HG02759 (cell line): ENCODE measurements around the gene RAP1GDS1.
A peak's percentile ranks its signal among the peaks of the same experiment; 100 is the strongest.
"Not testable (repeated sequence)": the region's sequence is repeated elsewhere in the genome, so short reads cannot be mapped to it uniquely, and the experiment has no call there.

Source experiments
- ATAC-seq: cut with Tn5 transposase; IDR thresholded peaks from one replicate; pipeline ENCODE4 v1.9.1; 2021; ENCODE audit warnings: mild to moderate bottlenecking, moderate library complexity; ENCODE audit not compliant: unreplicated experiment

The RAP1GDS1 gene

DNA sequence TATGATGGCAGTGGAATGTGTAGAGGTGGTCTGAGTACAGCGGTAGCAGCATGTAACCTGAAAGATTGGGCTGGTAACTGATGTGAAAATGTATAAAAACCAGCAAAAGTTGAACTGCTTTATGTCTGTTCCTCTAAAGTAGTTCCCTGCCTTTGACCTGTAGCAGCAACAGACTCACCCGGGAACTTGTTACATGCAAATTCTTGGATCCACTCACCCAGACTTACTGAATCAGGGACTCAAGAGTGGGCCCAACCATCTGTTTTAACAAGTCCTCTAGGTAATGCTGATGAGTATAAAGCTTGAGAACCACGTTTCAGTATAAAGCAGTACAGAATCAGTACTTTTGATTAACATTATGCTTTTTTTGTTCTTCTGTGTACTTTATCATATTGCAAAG, 84.7 kb downstream of the RAP1GDS1 start:
- ATAC-seq, result no peak

DNA sequence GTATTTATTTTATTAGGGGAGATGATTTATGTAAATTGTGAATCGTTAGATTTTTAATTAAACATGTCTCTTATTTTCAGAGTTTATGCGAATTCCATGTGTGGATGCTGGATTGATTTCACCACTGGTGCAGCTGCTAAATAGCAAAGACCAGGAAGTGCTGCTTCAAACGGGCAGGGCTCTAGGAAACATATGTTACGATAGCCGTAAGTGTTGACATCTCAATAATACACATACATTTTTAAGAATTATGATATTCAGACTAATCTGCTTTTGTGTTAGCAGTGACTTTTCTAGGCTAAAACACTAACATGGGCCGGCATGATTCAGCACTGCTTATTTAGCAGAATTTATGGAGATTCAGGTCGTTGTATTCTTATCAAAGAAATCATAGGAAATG, 91.2 kb downstream of the RAP1GDS1 start:
- ATAC-seq, result no peak

DNA sequence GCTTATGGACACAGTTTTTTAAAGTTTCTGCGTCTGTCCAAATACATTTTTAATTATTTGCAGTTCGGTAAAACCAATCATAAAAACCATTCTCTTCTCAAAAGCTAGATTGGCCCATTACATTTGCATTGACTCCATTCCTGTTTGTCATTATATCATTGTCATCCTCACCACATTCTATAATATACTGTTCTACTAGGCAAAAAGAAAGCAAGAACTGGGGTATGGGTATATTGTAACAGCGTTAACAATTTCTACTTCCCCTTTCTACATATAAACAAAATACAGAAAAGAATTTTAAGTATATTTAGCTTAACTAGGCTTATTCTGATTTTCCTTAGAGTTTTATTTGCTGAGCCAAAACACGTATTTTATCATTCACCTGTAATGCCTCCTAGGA, 91.8 kb downstream of the RAP1GDS1 start:
- peak; percentile 48 for ATAC-seq

DNA sequence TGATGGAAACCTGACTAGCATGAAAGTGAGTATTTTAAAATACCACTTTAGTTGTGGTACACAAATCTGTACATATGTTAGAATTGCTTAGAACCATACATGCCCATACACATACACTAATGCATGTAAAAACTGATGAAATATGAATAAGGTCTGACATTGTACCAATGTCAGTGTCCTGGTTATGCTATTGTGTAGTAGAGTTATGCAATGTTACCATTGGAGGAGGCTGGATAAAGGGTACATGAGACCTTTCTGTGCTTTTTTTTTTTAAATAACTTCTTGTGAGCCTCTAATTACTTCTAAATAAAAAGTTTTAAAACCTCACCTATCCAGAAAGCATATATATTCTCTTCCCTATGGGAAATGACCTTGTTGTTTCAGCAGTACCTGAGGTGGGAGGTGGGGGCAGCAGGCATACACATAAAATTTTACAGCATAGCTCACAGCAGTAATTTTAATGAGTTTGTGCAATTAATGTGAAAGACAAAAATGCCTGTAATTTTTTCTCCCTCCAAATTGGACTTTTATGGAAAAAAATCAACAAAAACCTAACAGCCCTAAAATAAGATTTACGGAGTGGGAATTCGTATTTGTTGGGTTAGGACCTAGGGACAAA, 97.6 kb downstream of the RAP1GDS1 start:
- ATAC-seq, result no peak

DNA sequence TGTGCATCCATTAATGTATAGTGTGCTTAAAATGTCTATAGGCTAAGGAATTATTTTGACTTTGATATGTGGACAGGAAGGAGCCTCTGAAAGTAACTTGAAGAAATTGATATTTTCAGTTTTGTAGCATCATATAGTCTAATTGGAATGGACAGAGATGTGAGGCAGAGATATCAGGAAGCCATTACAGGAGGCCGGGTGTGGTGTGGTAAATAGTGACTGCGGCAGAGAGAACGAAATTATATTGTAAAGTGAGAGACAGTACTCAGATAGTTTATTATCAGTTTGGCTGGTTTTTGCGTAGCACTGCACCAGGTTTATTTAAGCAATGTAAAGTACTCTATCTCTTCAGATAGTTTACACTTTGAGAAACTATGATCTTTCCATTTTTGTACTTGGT, 98.5 kb downstream of the RAP1GDS1 start:
- no peak for ATAC-seq

DNA sequence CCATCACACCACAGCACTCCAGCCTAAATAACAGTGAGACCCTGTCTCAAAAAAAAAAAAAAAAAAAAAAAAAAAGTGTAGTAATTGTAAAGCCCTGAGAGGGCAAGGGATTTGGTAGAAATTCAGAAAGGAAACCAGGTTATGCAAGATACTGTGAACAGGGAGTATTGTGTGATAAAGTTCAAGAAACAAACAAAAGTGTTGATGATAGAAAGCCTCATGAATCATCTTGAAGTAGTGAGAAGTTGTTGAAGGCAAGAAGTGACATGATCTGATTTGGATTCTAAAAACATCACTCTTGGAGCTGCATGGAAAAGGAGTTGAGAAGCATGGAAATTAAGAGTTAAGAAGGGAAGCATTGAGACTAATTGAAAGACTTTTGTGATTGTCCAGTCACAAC, 102.2 kb downstream of the RAP1GDS1 start:
- no peak for ATAC-seq

DNA sequence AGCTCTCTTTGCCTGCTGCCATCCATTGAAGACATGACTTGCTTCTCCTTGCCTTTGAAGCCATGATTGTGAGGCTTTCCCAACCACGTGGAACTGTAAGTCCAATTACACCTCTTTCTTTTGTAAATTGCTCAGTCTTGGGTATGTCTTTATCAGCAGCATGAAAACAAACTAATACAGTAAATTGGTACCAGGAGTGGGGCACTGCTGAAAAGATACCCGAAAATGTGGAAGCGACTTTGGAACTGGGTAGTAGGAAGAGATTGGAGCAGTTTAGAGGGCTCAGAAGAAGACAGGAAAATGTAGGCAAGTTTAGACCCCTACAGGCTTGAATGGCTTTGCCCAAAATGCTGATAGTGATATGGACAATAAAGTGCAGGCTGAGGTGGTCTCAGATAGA, 105.1 kb downstream of the RAP1GDS1 start:
- ATAC-seq, result not testable (repeated sequence)

DNA sequence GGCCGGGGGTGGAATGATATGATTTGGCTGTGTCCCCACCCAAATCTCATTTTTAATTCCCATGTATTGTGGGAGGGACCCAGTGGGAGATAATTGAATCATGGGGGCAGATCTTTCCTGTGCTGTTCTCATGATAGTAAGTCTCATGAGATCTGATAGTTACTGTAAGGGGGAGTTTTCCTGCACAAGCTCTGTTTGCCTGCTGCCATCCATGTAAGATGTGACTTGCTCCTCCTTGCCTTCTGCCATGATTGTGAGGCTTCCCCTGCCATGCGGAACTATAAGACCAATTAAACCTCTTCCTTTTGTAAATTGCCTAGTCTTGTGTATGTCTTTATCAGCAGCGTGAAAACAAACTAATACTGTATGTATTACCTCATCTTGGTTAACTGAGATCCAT, 106.8 kb downstream of the RAP1GDS1 start:
- not testable (repeated sequence) for ATAC-seq

DNA sequence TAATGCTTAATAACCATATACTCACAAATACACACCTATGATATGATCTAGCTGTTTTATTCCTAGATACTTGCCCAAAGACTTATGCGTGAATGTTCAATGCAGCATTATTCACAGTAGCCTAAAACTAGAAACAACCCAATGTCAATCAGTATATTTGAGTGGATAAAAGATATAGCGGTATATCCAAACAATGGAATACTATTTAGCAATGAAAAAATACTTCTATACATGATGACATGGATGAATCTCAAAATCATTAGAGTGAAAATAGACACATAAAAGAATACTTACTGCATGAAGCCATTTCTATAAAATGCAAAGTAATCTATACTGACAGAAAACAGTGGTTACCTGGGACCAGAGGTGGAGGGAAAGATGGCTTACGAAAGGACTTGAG, 108.1 kb downstream of the RAP1GDS1 start:
- no peak for ATAC-seq

DNA sequence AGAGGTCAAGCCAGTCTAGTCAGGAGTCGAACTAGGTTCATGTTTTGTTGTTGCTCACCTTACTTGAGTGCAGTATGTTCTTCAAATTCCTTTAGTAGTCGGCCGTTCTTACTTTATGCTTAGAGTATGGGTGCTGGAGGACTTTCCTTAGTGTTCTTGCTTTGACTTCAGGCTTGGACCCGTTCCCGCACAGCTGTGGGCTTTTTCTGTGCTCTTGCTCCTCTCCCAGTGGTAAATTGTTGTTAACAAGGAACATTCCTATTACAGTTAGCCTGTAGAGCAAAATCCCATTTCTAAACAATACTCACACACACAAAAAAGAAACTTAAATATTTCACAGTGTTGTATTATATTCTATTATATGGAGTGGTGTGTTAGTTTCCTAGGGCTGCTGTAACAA, 113.5 kb downstream of the RAP1GDS1 start:
- no peak for ATAC-seq

DNA sequence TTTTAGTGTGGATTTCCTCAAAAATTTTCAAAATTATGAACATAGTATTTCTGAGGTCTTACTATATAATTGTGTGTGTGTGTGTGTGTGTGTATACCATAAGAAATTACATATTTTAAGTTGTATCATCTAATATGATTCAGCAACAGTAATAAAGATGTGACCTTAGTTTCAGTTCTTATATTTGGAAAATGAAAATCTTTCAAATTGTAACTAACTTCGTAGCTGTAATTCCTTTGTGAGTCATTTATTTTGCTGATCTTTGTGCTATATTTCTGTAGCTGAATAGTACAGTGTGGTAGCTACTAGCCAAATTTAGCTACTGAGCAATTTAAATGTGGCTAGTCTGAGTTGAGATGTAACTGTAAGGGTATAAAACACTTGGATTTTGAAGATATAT, 116.4 kb downstream of the RAP1GDS1 start:
- ATAC-seq, result no peak

DNA sequence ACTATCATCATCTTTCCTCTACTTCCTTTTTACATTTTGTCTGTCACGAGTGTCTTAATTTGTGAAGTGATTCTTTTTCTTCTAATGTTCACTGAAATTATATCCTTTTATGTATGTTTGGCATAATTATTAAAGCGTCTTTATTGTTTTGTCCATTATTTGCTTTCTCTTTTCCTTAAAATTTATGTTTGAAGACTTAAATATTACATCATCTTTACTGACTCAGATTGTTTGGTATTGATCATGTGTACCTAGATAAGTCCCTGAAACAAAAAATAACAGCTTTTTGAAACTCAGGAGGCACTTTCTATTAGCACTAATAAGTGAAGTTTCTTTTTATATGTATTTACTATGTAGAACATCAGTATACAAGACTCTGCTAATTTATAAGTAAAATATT, 120.1 kb downstream of the RAP1GDS1 start:
- ATAC-seq, result no peak

DNA sequence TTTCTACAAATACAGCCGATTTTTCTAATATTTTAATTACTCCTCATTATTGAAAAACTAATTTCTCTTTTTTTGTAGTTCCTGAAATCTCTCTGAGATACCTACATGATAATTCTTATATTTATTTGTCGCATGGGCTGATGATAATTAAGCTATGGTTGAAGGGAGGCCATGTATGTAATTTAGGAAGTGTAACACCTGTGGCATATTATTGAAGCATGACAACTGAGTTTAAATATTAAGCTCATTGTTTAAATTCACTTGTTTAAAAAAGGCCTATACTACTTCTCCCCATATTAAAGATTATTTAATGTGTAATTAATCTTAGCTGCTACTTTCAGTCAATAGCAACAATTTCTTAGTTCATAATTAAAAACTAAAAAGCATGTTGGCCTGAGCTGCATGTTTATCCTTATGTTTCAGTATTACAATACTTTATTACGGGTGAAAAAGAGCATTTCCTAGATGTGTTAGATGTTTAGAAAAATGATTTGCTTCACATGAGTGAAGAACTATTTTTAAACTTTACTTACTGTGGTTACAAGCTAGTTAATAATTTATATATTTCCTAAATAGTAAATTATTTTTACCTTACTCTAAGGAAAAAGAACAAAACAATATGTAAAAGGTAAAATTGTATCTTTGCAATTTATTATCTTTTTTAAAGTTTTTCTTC, 122.4 kb downstream of the RAP1GDS1 start:
- peak; percentile 83 for ATAC-seq

DNA sequence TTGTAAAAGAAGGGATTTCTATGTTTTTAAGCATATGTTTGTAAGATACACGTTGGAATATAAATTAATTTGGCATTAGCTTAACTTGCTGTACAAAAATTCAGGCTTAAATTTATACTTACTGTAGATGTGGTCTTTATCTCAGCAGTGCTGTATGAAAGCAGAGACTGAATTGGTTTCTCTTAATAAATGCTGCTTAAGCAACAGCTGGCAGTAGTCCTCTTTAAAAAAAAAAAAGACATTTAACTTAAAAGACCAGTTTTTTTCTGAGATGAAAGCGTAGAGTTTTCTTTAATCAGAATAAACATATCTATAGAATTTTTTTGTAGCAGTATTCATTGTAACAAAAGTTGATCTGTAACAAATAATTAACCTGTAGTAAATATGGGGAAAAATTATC, 124.6 kb downstream of the RAP1GDS1 start:
- no peak for ATAC-seq

DNA sequence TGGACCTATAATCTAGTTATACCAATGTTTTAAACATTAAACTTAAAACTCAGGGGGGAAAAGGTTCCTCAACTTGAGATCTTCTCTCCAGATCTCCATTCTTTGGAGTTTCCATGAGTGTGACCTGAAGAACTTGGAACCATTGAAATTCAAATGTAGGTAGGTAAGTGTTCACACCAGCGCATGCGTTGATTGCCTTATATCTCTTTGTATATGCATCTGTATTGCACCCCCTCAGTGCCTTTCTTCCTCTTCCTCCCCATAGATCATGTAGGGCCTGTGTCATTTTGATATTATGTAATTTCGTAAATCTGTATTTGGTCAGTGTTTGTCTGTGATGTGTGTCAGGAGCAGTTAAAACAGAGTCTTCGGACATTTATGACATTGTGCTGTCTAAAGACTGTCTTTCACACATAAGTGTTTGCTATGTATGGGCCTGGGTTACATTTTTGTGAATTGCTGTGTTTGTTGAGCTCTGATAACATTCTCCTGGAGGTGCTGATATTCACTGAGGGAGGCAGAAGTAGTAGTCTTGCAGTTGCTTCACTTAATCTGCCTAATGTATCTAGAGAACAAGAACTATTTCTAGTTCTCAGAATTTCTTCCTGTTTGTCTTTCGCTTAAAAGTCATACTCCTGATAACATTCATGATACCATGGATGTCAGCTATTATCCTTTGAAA, 126.3 kb downstream of the RAP1GDS1 start:
- no peak for ATAC-seq

DNA sequence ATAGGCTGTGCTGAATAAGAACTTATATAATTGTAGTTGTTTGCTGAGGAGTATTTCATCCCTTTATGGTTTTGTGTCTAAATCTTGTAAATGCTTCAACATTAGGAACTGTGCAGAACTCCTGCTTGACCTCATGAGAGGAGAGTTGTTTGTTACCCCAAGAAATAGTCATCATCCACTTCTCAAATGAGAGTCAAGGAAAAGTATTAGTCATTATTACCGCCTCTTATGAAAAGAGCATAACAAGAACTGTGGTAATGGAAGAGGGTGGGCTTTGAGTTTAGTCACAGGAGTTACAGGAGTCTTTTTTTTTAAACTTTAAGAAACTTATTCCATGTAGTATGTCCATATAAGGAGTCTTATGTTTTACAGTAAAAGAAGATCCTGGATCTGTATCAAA, 132.9 kb downstream of the RAP1GDS1 start:
- ATAC-seq, result no peak

DNA sequence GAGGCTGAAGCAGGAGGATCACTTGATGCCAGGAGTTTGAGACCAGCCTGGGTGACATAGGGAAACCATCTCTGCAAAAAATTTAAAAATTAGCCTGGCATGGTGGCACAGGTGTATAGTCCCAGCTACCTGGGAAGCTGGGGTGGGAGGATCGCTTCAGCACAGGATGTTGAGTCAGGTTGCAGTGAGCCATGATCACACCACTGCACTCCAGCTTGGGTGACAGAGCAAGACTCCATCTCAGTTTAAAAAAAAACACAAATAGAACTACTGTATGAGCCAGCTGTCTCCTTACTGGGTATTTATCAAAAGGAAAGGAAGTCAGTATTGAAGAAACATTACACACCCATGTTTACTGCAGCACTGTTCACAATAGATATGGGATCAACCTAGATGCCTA, 138.7 kb downstream of the RAP1GDS1 start:
- ATAC-seq, result no peak

DNA sequence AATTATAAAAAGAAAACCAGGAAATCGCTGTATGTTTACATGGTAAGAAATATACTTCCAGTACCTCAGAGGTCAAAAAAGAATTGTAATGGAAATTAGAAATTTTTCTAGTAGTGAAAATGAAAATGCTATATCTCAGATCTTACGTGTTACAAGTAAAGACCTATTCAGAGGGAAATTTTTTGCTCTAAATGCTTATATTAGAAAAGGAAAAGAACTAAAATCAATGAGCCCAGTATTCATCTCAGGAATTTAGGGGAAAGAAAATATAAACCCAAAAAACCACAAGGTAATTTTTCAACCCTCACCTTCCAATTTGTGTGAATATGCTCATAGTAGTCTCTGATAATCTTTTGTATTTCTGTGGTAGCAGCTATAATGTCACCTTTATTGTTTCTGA, 145.6 kb downstream of the RAP1GDS1 start:
- ATAC-seq, result peak; percentile 71

DNA sequence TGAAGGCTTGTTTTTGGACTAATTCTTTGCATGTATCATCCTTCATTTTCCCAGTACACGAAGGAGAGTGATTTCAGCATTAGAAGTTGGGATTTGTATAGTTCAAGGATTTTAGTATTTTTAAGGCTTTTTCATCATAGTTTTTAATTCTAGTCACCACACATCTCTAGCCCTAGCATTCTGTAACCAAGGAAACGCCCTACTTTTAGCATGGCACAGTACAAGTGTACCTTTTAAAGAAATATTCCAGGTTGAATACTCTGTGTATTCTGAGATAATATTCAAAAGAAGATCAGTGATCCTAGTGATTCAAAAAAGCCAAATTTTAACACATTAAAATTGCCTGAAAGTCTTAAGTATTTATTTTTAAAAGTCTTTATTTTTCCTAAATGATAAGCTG, 150.5 kb downstream of the RAP1GDS1 start:
- no peak for ATAC-seq

DNA sequence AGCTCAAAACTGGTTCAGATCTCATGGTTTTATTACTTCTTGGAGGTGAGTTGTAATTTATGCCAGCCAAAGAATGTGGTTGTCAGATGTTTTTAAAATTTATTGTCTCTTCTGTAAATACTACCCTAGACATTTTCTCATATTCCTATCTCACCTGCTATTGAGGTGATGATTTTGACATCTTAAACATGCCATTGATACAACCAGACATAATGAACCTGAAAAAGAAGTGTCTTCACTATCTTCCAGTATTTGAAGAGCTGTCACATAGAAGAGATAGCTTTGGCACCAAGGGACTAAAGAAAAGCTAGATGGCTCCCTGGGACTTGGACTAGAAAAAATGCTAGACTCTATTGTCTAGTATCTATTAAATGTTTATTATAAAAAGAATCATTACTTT, 155.7 kb downstream of the RAP1GDS1 start:
- ATAC-seq, result no peak

DNA sequence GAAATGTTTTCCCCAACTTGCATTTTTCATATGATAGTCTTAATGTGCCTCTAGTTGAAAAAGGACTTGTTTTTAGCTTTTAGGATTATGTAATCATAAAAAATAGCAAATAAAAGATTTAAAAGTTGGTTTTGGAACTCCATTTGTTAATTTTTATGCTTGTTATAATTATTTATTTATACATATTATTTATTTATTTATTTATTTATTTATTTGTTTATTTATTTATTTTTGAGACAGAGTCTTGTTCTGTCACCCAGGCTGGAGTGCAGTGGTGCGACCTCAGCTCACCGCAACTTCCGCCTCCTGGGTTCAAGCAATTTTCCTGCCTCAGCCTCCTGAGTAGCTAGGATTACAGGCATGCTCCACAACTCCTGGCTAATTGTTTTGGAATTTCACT, 159.0 kb downstream of the RAP1GDS1 start:
- not testable (repeated sequence) for ATAC-seq

DNA sequence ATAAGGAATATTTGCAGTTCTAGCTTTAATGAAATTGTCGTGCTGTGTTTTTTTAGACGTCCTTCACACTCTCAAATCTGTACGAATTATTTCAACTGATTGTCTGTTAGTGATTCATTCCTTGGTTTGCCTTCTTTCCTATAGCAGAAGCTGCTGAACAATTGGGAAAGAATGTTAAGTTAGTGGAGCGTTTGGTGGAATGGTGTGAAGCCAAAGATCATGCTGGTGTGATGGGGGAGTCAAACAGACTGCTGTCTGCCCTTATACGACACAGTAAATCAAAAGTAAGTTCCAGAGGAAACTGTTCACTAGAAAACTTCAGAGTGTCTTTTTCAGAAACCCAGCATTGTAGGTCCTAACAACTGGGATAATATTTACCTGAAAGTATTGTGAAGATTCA, 159.9 kb downstream of the RAP1GDS1 start:
- no peak for ATAC-seq
